NOMO-1 treated with DMSO at 0.1 percent for 48 hours (cell line): ENCODE measurements around the gene COL4A2.

Experiments used
- DNase-seq: peaks from one replicate; lab custom pipeline; 2025; ENCODE audit not compliant: unreplicated experiment; lab: John Stamatoyannopoulos, UW

The COL4A2 gene

DNA sequence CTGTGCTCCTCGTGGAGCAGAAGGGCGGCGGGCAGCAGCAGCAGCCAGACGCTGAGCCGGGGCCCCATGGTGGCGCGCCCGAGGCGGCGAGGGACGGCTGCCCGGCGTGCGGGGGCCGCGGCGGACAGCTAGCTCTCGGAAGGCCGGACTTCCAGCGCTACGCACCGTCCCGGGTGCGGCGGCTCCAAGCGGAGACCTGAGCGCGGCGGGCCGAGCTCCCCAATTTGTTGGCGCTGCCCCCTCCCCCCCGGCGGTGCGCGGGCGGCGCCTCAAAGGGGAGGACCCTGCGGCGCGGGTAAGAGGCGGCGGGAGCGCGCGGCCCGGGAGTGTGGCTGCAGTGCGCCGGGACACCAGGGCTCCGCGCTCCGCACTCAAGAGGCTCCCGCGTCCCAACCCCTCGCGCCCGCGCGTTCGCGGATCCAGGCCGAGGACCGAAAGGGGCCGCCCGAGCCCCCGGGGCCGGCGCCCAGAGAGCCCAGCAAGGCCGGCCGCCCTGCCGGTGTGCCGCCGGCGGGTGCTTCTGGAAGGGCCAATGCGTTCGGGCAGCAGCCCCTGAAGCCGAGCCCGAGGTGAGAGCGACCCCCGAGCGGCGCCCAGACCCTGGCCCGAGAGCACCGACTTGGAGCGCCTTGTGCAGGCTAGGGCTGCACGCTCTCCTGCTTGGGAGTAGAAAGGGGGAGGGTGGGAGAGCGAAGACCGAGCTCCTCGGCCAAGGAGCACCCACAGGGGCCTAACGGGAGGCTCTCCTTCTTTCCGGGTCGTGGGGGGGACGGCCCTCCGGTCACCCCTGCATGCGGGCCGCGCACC is at the start of gene COL4A2, which contains the start of gene COL4A1:
Gene COL4A2, plus strand, starts transcription at position 325 of the 807 bp plus-strand sequence. CDS start 620 bp downstream, outside the sequence.
Gene COL4A1, minus strand, starts transcription at position 198 of the 807 bp plus-strand sequence. Its CDS starts 130 bp downstream, at position 68.
- no peak for DNase-seq

DNA sequence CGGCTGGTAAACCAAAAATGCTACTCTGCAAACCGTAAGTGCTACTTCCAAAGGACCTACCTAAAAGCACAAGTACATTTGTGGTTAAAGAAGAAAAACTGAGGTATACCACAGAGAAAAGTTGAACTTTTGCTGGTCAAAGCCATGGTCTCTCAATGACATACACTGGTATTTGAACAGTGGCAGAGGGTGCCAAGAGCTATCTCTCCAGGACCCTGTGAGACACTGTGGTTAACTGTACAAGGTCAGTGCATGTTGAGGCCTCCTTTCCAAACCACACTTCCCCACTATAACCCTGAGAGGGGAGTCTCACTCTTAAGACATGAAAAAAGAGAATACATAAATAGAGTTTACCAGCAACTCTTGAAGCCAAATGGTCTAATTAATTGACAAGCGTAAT is 49.7 kb upstream of the COL4A2 start:
- DNase-seq: no peak

- DNase-seq: no peak
Measured at GRCh38 chr13:110258876-110259631, 48.0 kb upstream of the COL4A2 start.

- no peak for DNase-seq
Measured at GRCh38 chr13:110259651-110260050, 47.4 kb upstream of the COL4A2 start.

GRCh38 chr13:110261166-110262081 is 45.7 kb upstream of the COL4A2 start:
- DNase-seq: no peak

DNA sequence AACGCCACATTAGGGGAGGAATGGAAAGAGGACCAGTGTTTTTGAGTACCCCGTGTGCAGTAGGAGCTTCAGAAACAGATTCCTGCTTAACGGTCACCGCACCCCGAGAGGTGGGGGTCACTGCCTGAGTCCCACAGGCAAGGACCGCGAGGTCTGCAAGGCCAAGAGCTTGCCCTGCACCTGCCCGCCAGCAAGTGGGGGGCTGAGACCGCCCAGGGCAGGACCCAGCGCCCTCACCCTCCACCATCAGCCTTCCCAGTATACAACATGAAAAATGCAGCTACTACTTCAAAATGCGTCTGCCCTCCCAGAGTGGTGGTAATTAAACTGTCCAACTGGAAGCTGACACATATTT is 45.0 kb upstream of the COL4A2 start:
- DNase-seq: no peak

- DNase-seq: no peak
Measured at GRCh38 chr13:110262508-110263291, 44.4 kb upstream of the COL4A2 start.

DNA sequence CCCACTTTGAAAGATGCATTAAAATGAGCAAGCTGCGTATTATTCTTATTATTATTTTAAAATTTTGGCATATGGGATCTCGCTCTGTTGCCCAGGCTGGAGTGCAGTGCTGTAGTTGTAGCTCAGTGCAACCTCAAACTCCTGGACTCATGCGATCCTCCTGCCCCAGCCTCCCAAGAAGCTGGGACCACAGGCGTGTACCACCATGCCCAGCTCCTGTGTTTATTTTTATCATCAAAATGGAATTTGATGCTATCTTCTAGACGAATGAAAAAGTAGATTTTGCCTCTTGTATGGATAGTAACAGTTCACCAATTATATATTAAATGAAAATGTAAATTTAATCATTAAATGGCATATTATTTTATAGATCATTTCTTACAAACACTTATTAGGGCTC is 43.7 kb upstream of the COL4A2 start:
- DNase-seq: no peak

GRCh38 chr13:110263888-110264287 is 43.2 kb upstream of the COL4A2 start:
- no peak for DNase-seq

GRCh38 chr13:110264685-110265275 is 42.3 kb upstream of the COL4A2 start:
- no peak for DNase-seq

DNA sequence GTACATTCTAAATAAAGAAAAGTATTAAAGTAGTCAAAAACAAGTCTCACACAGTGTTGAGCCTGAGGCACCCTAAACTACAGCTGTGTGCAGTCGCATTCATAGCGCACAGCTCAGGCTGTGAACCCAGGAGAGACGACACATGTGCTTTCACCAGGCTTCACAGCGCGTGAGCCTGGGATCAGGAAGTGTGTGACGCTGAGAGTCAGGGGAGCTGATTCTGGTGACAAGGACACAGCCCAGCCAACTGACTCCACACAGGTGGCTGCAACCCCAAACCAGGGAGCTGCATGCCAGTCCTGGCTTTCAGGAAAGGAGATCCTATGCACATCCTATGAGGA is 41.8 kb upstream of the COL4A2 start:
- no peak for DNase-seq

- DNase-seq: no peak
Measured at GRCh38 chr13:110265682-110266430, 41.2 kb upstream of the COL4A2 start.

DNA sequence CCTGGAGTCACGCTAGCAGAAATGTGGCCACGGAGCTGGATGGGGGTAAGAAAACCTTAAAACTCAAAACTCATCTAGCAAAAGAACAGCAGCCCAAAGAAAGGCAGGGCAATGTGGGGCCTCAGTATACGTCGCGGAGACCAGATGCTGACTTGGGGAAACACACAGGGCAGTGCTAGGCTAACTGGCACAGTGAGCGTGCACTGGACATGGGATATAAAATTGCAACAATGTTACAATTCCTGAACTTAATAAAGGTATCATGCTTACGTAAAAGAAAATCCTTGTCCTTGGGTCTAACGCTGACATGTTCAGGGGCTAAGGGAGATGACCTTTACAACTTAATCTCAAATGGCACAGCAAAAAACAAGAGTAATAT is 40.7 kb upstream of the COL4A2 start:
- no peak for DNase-seq

- DNase-seq: no peak
Measured at GRCh38 chr13:110266983-110267382, 40.1 kb upstream of the COL4A2 start.

DNA sequence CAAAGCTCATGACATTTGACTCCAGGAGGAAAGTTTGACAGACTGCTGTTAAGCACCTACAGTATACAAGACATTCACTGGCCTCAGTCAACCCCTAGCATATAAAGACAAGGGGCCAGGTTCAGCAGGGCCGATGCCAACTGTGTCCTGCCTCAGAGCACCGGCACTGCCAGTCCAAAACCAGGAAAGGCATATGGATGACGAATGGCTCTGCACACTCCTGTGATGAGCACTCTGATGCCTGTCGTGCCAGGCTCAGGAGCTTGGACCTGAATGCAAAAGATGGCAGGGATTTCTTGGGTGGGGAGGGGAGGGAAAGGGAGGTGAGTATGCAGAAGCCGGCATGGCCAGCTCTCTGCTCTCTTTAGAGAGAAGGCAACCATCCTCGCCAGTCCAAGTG is 39.0 kb upstream of the COL4A2 start:
- no peak for DNase-seq

DNA sequence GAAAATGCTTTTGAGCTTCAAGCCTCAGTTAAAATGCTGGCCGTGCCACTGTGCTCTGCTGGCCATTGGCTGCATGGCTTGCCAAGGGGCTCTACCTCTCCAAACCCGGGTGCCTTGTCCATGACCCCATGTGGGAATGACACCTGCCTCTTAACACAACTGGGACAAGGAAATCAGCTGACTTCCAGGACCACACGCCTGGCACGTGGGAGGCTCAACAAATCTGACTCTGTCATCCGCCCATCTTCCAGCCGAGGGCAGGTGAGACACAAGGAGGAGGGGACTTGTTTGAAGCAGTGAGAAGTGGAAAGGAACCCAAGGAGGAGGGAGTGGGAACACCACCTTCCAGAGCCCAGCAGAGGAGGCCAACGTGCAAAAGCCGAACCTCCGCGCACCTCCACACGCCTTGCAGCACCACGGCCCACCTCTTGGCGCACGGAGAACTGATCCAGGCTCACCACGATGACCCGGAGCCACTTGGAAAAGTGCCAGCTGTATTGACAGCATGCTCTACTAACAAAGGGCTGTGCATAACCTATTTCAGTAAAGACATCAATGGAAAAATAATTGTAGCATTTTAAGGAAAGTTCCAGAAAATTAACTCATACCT is 38.4 kb upstream of the COL4A2 start:
- no peak for DNase-seq

- DNase-seq: no peak
Measured at GRCh38 chr13:110269509-110270185, 37.4 kb upstream of the COL4A2 start.

GRCh38 chr13:110270507-110270906 is 36.6 kb upstream of the COL4A2 start:
- DNase-seq: no peak

DNA sequence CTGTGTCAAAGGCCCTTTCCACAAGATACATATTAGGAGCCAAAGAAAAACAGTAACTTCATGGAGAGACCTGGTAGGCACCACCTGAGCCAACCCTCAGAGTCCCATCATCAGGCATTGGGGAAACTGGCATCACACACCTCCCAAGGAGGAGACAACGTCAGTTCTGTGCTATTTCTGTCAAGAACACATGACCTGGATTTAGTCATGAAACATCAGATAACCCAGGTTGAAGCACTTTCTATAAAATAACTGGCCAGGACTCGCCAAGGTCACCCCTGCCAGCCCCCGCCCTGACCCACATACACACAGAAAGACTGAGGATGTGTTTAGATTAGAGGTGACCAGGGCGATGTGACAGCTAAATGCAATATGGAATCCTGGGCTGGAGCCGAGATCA is 35.8 kb upstream of the COL4A2 start:
- DNase-seq: no peak
